SHP77 (cell line): ENCODE results near the gene CRISP1.
"Not testable (repeated sequence)": the region's sequence is repeated elsewhere in the genome, so short reads cannot be mapped to it uniquely, and the experiment has no call there.

Experiments
- DNase-seq, 2 experiments: peaks; one replicate each; lab custom pipeline; 2025; lab: John Stamatoyannopoulos, UW

Gene CRISP1

GRCh38 chr6:49839957-49840356, 26.4 kb downstream of the CRISP1 start:
- no peak for DNase-seq

GRCh38 chr6:49839162-49839561, 27.2 kb downstream of the CRISP1 start:
- DNase-seq = no peak

GRCh38 chr6:49835140-49835539, 31.2 kb downstream of the CRISP1 start:
- DNase-seq = no peak

- DNase-seq = no peak
Measured at GRCh38 chr6:49833386-49833785, 32.9 kb downstream of the CRISP1 start.

- DNase-seq = no peak
Measured at GRCh38 chr6:49826743-49827406, 39.5 kb downstream of the CRISP1 start.

- DNase-seq = no peak
Measured at GRCh38 chr6:49815166-49815565, 51.2 kb downstream of the CRISP1 start.

- DNase-seq = no peak
Measured at GRCh38 chr6:49813248-49813647, 53.1 kb downstream of the CRISP1 start.

- no peak for DNase-seq
Measured at GRCh38 chr6:49806145-49806544, 60.2 kb downstream of the CRISP1 start.

- no peak for DNase-seq
Measured at GRCh38 chr6:49805246-49805645, 61.1 kb downstream of the CRISP1 start.

GRCh38 chr6:49801525-49801924, 64.8 kb downstream of the CRISP1 start:
- no peak for DNase-seq

- DNase-seq = no peak
Measured at GRCh38 chr6:49799090-49799489, 67.2 kb downstream of the CRISP1 start.

- DNase-seq = not testable (repeated sequence)
Measured at GRCh38 chr6:49796842-49797455, 69.4 kb downstream of the CRISP1 start.

GRCh38 chr6:49790341-49790740, 76.0 kb downstream of the CRISP1 start:
- DNase-seq = no peak

- DNase-seq = no peak
Measured at GRCh38 chr6:49787176-49787575, 79.2 kb downstream of the CRISP1 start, which contains the start of gene PGK2. PGK2 (minus strand) TSS chr6:49787285; CDS start chr6:49787187, 98 bp downstream.

GRCh38 chr6:49784272-49784671, 82.1 kb downstream of the CRISP1 start:
- DNase-seq = no peak
